AG04450 (cell line): ENCODE data around the gene GRHL1. TPM values are rescaled to one million over a fixed set of nuclear protein-coding genes. Genes with fewer than 3 reads are reported as not detected.

Source experiments
- CTCF ChIA-PET: fragments of 300-600, 350-600 bp; formaldehyde crosslinking; extraction: SDS; loops from one replicate; lab custom pipeline; 2022; ENCODE audit warnings: antibody characterized with exemption, inconsistent platforms; lab: Charles Lee
- POLR2A ChIA-PET: fragments of 350-600 bp; formaldehyde crosslinking; extraction: SDS; loops from one replicate; lab custom pipeline; 2021; ENCODE audit warnings: antibody characterized with exemption, inconsistent platforms; lab: Yijun Ruan, JAX
- DNase-seq: peaks from one replicate; pipeline ENCODE4 v3.0.0-alpha.2; 2011; ENCODE audit warnings: low read depth, low spot score
- H3K27ac ChIP-seq: one replicate; pipeline ENCODE4 v1.5.1; 2012; ENCODE audit warnings: low read depth, low read length, control low read depth
- H3K27me3 ChIP-seq: one replicate; pipeline ENCODE4 v1.6.0; 2012; ENCODE audit warnings: low read length; ENCODE audit not compliant: control insufficient read depth, insufficient read depth
- H3K4me3 ChIP-seq: 2 replicates; pipeline ENCODE4 v1.5.1; 2011; ENCODE audit warnings: mild to moderate bottlenecking, low read depth, low read length, control low read depth
- H3K9me3 ChIP-seq: 2 replicates; pipeline ENCODE4 v1.5.1; 2012; ENCODE audit warnings: low read length; ENCODE audit not compliant: control insufficient read depth, insufficient read depth
- polyA minus RNA-seq: library from RNA; depleted of rRNA, polyadenylated mRNA; stranded (reverse); fragments of >200 nt; gene quantifications from 2 replicates; pipeline ENCODE4 v1.2.3, GENCODE V29; 2011; rRNA and poly(A)+ RNA removed
- polyA plus RNA-seq: library from polyadenylated mRNA; depleted of rRNA; stranded (reverse); fragments of >200 nt; gene quantifications from 2 replicates; pipeline ENCODE4 v1.2.3, GENCODE V29; 2011; rRNA removed
- TF ChIP-seq, protein P1 (sequence below): IDR thresholded peaks from 2 replicates; pipeline ENCODE4 v1.5.1; 2011; ENCODE audit warnings: low read depth, low read length, control low read depth, inconsistent platforms

GRHL1 gene, protein sequence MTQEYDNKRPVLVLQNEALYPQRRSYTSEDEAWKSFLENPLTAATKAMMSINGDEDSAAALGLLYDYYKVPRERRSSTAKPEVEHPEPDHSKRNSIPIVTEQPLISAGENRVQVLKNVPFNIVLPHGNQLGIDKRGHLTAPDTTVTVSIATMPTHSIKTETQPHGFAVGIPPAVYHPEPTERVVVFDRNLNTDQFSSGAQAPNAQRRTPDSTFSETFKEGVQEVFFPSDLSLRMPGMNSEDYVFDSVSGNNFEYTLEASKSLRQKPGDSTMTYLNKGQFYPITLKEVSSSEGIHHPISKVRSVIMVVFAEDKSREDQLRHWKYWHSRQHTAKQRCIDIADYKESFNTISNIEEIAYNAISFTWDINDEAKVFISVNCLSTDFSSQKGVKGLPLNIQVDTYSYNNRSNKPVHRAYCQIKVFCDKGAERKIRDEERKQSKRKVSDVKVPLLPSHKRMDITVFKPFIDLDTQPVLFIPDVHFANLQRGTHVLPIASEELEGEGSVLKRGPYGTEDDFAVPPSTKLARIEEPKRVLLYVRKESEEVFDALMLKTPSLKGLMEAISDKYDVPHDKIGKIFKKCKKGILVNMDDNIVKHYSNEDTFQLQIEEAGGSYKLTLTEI
- polyA plus RNA-seq (0.55 and 0.64 TPM in 2 replicates), polyA minus RNA-seq (1.9 and 2.2 TPM in 2 replicates)

DNA sequence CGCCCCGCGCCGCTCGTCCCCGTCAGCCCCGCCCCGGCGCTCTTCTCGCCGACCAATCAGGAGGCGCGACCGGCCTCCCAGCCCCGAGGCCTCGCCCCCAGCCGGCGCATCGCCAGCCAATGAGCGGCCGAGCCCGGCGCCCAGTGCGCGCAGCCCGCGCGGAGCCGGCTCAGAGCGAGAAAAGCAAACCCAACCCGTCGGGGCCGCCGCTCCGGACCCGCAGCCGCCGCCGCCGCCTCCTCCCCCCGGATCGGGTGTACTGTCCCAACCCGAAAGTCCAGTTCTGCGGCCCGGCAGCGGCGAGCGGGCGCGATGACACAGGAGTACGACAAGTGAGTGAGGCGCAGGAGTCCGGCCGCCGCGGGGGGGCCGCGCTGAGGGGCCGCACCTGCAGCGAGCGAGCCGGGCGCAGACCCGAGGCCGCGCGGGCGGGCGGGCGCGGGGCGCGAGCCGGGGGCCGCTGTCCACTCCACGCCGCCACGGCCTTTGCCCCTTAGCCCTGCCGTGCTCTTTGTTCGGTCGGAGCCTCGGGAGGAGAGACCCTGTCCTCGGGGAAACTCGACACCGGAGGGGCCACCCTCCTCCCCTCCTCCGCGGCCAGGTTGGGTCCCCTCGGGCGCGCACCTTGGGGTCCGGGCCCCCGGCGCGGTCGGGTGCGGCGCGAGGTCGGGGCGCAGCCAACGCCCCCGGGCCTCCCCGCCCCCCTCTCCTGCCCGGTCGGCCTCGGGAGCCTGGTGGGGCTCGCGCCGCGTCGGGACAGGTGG is at the start of gene GRHL1:
GRHL1 (plus strand) TSS at position 172 of the 764 bp plus-strand sequence; CDS start at position 313, 141 bp downstream.
- ChIA-PET CTCF (no interaction called here), POLR2A (no interaction called here)
- Histone ChIP-seq H3K4me3 (peak within 1 kb of the TSS; percentile 62), H3K27me3 (peaks cover 28% of the 10 kb centered on the region), H3K27ac (no peak within 1 kb of the TSS), H3K9me3 (no peaks in the 10 kb centered on the region; the same call in 1 of the 2 replicates)
- peak; percentile 63 for DNase-seq
- TF ChIP-seq, protein P1, sequence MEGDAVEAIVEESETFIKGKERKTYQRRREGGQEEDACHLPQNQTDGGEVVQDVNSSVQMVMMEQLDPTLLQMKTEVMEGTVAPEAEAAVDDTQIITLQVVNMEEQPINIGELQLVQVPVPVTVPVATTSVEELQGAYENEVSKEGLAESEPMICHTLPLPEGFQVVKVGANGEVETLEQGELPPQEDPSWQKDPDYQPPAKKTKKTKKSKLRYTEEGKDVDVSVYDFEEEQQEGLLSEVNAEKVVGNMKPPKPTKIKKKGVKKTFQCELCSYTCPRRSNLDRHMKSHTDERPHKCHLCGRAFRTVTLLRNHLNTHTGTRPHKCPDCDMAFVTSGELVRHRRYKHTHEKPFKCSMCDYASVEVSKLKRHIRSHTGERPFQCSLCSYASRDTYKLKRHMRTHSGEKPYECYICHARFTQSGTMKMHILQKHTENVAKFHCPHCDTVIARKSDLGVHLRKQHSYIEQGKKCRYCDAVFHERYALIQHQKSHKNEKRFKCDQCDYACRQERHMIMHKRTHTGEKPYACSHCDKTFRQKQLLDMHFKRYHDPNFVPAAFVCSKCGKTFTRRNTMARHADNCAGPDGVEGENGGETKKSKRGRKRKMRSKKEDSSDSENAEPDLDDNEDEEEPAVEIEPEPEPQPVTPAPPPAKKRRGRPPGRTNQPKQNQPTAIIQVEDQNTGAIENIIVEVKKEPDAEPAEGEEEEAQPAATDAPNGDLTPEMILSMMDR = no peak

DNA sequence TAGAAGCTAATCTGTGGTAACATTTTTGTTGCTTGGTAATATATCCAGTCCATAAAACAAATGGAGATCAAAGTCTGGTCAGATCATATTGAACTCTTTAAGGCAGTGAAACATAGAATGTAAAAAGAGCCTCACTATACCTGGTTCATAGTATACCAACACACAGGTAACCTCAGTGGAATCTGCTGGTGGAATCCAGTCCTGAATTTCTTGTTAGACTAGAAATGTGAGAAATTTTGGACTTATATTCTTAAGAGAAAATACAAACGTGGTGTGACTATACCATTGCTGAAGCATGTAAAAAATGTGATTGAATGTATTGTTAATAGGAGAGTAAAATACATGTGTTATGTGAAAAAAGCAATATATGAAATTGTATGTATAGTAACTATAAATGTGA is 46.1 kb upstream of the GRHL1 start:
- no peak overlapping the region for H3K27ac ChIP-seq
- CTCF ChIA-PET = no interaction called here
- no peak overlapping the region for H3K4me3 ChIP-seq
- DNase-seq = no peak
- H3K9me3 ChIP-seq = no peaks in the 10 kb centered on the region
- H3K27me3 ChIP-seq = no peaks in the 10 kb centered on the region
- TF ChIP-seq, protein P1 = no peak
- POLR2A ChIA-PET = no interaction called here

DNA sequence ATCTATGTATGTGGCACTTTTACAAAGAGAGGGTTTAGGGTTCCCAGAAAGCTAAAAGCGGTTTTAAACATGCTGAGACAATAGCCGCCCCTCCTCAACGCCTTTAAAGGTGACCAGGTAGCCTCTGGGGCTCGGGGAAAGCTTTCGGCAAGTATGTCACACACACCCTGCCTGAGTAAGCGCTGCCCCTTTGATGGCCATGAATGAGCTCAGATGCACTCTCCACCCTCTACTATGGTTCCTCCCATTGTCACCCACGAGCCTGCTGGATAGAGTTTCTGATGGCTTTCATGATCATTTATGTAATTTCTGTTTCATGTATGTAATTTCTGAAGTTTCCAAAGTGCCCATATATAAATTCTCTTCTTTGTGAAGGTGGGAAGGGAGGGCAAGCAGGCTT is 44.1 kb upstream of the GRHL1 start:
- TF ChIP-seq, protein P1 = no peak
- Histone ChIP-seq H3K27ac (no peak overlapping the region), H3K27me3 (no peaks in the 10 kb centered on the region), H3K9me3 (no peaks in the 10 kb centered on the region), H3K4me3 (no peak overlapping the region)
- ChIA-PET CTCF (no interaction called here), POLR2A (no interaction called here)
- no peak for DNase-seq

DNA sequence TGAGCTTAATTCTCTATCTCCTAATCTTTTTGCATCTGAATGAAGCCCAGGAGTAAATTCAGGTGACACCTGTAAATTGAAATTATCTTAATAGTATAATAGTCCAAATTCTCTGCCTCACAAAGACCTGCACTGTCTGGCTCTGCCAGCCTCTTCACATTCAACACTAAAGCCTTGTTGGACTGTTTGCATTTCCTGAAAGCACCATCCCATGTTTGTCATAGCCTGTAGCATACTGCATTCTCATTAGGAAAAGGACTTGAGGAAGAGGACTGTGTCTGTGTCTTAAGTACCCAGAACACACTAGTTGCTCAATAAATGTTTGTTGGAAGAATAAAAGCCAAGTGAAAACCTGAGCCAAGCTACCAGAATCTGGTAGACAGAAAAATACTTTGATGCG is 42.9 kb upstream of the GRHL1 start:
- ChIA-PET POLR2A (no interaction called here), CTCF (interaction anchor here (1.1 kb wide), 1 partner anchor 95 kb away, joined by 3 read pairs; no protein-coding TSS in a partner anchor)
- no peaks in the 10 kb centered on the region for H3K9me3 ChIP-seq
- no peak for DNase-seq
- H3K27me3 ChIP-seq = no peaks in the 10 kb centered on the region
- H3K4me3 ChIP-seq = no peak overlapping the region
- no peak overlapping the region for H3K27ac ChIP-seq
- TF ChIP-seq, protein P1 = no peak
